GM19468 (cell line): ENCODE results near the gene GLIPR2.
"Not testable (repeated sequence)": the region's sequence is repeated elsewhere in the genome, so short reads cannot be mapped to it uniquely, and the experiment has no call there.

Experiments
- ATAC-seq: cut with Tn5 transposase; IDR thresholded peaks from one replicate; pipeline ENCODE4 v1.9.1; 2021; ENCODE audit warnings: mild to moderate bottlenecking, moderate library complexity, moderate number of reproducible peaks; ENCODE audit not compliant: unreplicated experiment; ENCODE audit errors: extremely low read depth

GLIPR2 gene

GRCh38 chr9:36120705-36121104, 15.8 kb upstream of the GLIPR2 start:
- ATAC-seq, result no peak

GRCh38 chr9:36121971-36122370, 14.6 kb upstream of the GLIPR2 start:
- ATAC-seq, result no peak

- ATAC-seq, result no peak
These were observed 13.0 kb upstream of the GLIPR2 start for GRCh38 chr9:36123515-36123914.

GRCh38 chr9:36125062-36125855, 11.3 kb upstream of the GLIPR2 start:
- ATAC-seq, result no peak

GRCh38 chr9:36126016-36126730, 10.4 kb upstream of the GLIPR2 start:
- no peak for ATAC-seq

- no peak for ATAC-seq
These were observed 8.8 kb upstream of the GLIPR2 start for GRCh38 chr9:36127652-36128244.

- ATAC-seq, result no peak
These were observed 8.2 kb upstream of the GLIPR2 start for GRCh38 chr9:36128349-36128748.

GRCh38 chr9:36129139-36129538, 7.4 kb upstream of the GLIPR2 start:
- ATAC-seq, result no peak

GRCh38 chr9:36131666-36132065, 4.9 kb upstream of the GLIPR2 start:
- ATAC-seq, result not testable (repeated sequence)

- ATAC-seq, result no peak
These were observed 4.4 kb upstream of the GLIPR2 start for GRCh38 chr9:36132086-36132485.

- ATAC-seq, result no peak
These were observed 1.6 kb upstream of the GLIPR2 start for GRCh38 chr9:36134761-36135505.

- ATAC-seq, result no peak
These were observed 727 bp upstream of the GLIPR2 start for GRCh38 chr9:36135741-36136271.

GRCh38 chr9:36136894-36137391, 410 bp downstream of the GLIPR2 start:
- ATAC-seq, result no peak

GRCh38 chr9:36137392-36138004, 965 bp downstream of the GLIPR2 start:
- ATAC-seq, result no peak

- ATAC-seq, result no peak
These were observed 2.0 kb downstream of the GLIPR2 start for GRCh38 chr9:36138496-36138895.

GRCh38 chr9:36138901-36139300, 2.4 kb downstream of the GLIPR2 start:
- ATAC-seq, result no peak

GRCh38 chr9:36140086-36141084, 3.9 kb downstream of the GLIPR2 start:
- no peak for ATAC-seq

GRCh38 chr9:36141288-36141687, 4.8 kb downstream of the GLIPR2 start:
- ATAC-seq, result no peak

- no peak for ATAC-seq
These were observed 5.2 kb downstream of the GLIPR2 start for GRCh38 chr9:36141761-36142160.
